Limb (tissue), 2 donors: ENCODE results near the gene ADCY6.

Experiments
- DNase-seq, 2 donors: peaks; one replicate each; pipeline ENCODE4 v3.0.0-alpha.2; 2016; ENCODE audit errors: extremely low spot score in 2 of 2

Gene ADCY6

GRCh38 chr12:48788854-48789775 is at the start of gene ADCY6:
TSS of gene ADCY6 (minus strand) at chr12:48789089. CDS start at chr12:48783434, 5,655 bp downstream.
- DNase-seq: peak; percentile 76 to 86

- DNase-seq: no peak
Observed at GRCh38 chr12:48838048-48838447, 49.2 kb upstream of the ADCY6 start.

GRCh38 chr12:48832321-48833060 is 43.6 kb upstream of the ADCY6 start:
- DNase-seq: no peak

- DNase-seq: no peak
Observed at GRCh38 chr12:48831257-48831656, 42.4 kb upstream of the ADCY6 start.

- no peak for DNase-seq
Observed at GRCh38 chr12:48828841-48829575, 40.1 kb upstream of the ADCY6 start.

- DNase-seq: no peak
Observed at GRCh38 chr12:48828293-48828692, 39.4 kb upstream of the ADCY6 start.

- no peak for DNase-seq
Observed at GRCh38 chr12:48827513-48828096, 38.7 kb upstream of the ADCY6 start.

GRCh38 chr12:48827026-48827425 is 38.1 kb upstream of the ADCY6 start:
- no peak for DNase-seq

GRCh38 chr12:48826209-48826855 is 37.4 kb upstream of the ADCY6 start:
- no peak for DNase-seq

- no peak for DNase-seq
Observed at GRCh38 chr12:48824905-48825304, 36.0 kb upstream of the ADCY6 start.

GRCh38 chr12:48824112-48824511 is 35.2 kb upstream of the ADCY6 start:
- DNase-seq: no peak

GRCh38 chr12:48823281-48823680 is 34.4 kb upstream of the ADCY6 start:
- no peak for DNase-seq

- DNase-seq: no peak
Observed at GRCh38 chr12:48822711-48823110, 33.8 kb upstream of the ADCY6 start.

- no peak for DNase-seq
Observed at GRCh38 chr12:48822139-48822538, 33.2 kb upstream of the ADCY6 start.

- DNase-seq: peak in 1 of 2 donors; percentile 40
Observed at GRCh38 chr12:48819986-48820725, 31.3 kb upstream of the ADCY6 start.

- no peak for DNase-seq
Observed at GRCh38 chr12:48818831-48819590, 30.1 kb upstream of the ADCY6 start.

- peak; percentile 42 to 88 for DNase-seq
Observed at GRCh38 chr12:48817873-48818830, 29.3 kb upstream of the ADCY6 start, which contains the start of gene CACNB3. TSS of gene CACNB3 (plus strand) at chr12:48818496. CDS start at chr12:48818930, 434 bp downstream.
